Osteoblast (primary cell): Measurements from ENCODE around the gene IFT27. TPM values are rescaled to one million over a fixed set of nuclear protein-coding genes. Genes with fewer than 3 reads are reported as not detected.

Source experiments
- DNase-seq: peaks from one replicate; pipeline ENCODE4 v3.0.0; 2011; ENCODE audit warnings: low spot score, mixed read lengths; ENCODE audit not compliant: insufficient read length; ENCODE audit errors: missing footprints
- H2AFZ ChIP-seq: 2 replicates; pipeline ENCODE4 v1.6.0; 2011; ENCODE audit warnings: mild to moderate bottlenecking, low read length
- H3K27ac ChIP-seq: 2 replicates; pipeline ENCODE4 v1.5.1; 2011; ENCODE audit warnings: mild to moderate bottlenecking, low read depth, low read length, moderate library complexity
- H3K27me3 ChIP-seq: 2 replicates; pipeline ENCODE4 v1.6.0; 2012; ENCODE audit warnings: mild to moderate bottlenecking, control low read depth, inconsistent platforms, low read length, moderate library complexity; ENCODE audit not compliant: insufficient read depth
- H3K36me3 ChIP-seq: 2 replicates; pipeline ENCODE4 v1.5.1; 2011; ENCODE audit warnings: mild to moderate bottlenecking, low read length, control low read depth, moderate library complexity; ENCODE audit not compliant: insufficient read depth
- H3K4me1 ChIP-seq: 2 replicates; pipeline ENCODE4 v1.5.1; 2011; ENCODE audit warnings: mild to moderate bottlenecking, low read length, control low read depth, moderate library complexity; ENCODE audit not compliant: insufficient read depth
- H3K4me2 ChIP-seq: 2 replicates; pipeline ENCODE4 v1.6.0; 2011; ENCODE audit warnings: mild to moderate bottlenecking, low read length; ENCODE audit not compliant: insufficient read depth
- H3K4me3 ChIP-seq: fragments of 200-600 bp; sonication (generic); 3 replicates; pipeline ENCODE4 v1.5.1; 2012; ENCODE audit warnings: mild to moderate bottlenecking, low read length, inconsistent platforms; ENCODE audit not compliant: insufficient read depth
- H3K79me2 ChIP-seq: 2 replicates; pipeline ENCODE4 v1.6.0; 2012; ENCODE audit warnings: mild to moderate bottlenecking, low read length, control low read depth, inconsistent platforms; ENCODE audit not compliant: insufficient read depth
- H3K9me3 ChIP-seq: 2 replicates; pipeline ENCODE4 v1.5.1; 2011; ENCODE audit warnings: low read depth, low read length, control low read depth
- H4K20me1 ChIP-seq: 2 replicates; pipeline ENCODE4 v1.6.0; 2012; ENCODE audit warnings: mild to moderate bottlenecking, low read length, control low read depth; ENCODE audit not compliant: insufficient read depth
- CTCF ChIP-seq: IDR thresholded peaks from 2 replicates; pipeline ENCODE4 v1.5.1; 2011; ENCODE audit warnings: mild to moderate bottlenecking, low read depth, low read length, moderate library complexity; ENCODE audit errors: extremely low read depth
- total RNA-seq: library from RNA; depleted of rRNA; stranded (reverse); fragments of >200 nt; gene quantifications from 2 replicates; pipeline ENCODE4 v1.2.3, GENCODE V29; 2012

IFT27 gene
- total RNA-seq, 1 donor: 22.1 TPM

GRCh38 chr22:36753916-36754315 lies 22.0 kb downstream of the IFT27 start:
- Histone ChIP-seq H4K20me1 (peaks cover 3% of the 10 kb centered on the region), H3K4me3 (no peak overlapping the region), H3K27ac (no peak overlapping the region), H3K27me3 (peaks cover 22% of the 10 kb centered on the region), H3K36me3 (no peaks in the 10 kb centered on the region), H3K4me2 (no peak overlapping the region), H3K4me1 (no peaks in the 10 kb centered on the region), H3K9me3 (no peaks in the 10 kb centered on the region), H3K79me2 (no peaks in the 10 kb centered on the region), H2AFZ (no peak overlapping the region)
- no peak for DNase-seq
- TF ChIP-seq CTCF: no peak

GRCh38 chr22:36753120-36753802 lies 22.7 kb downstream of the IFT27 start:
- H3K4me1 ChIP-seq: no peaks in the 10 kb centered on the region
- no peak overlapping the region for H3K27ac ChIP-seq
- peaks cover 22% of the 10 kb centered on the region for H3K27me3 ChIP-seq
- TF ChIP-seq CTCF: no peak
- DNase-seq: no peak
- no peaks in the 10 kb centered on the region for H3K79me2 ChIP-seq
- no peak overlapping the region for H2AFZ ChIP-seq
- no peak overlapping the region for H3K4me3 ChIP-seq
- H3K9me3 ChIP-seq: no peaks in the 10 kb centered on the region
- no peak overlapping the region for H3K4me2 ChIP-seq
- no peaks in the 10 kb centered on the region for H3K36me3 ChIP-seq
- H4K20me1 ChIP-seq: peaks cover 3% of the 10 kb centered on the region

GRCh38 chr22:36746375-36746970 lies 29.4 kb downstream of the IFT27 start:
- no peaks in the 10 kb centered on the region for H4K20me1 ChIP-seq
- no peak overlapping the region for H3K4me2 ChIP-seq
- TF ChIP-seq CTCF: no peak
- no peaks in the 10 kb centered on the region for H3K4me1 ChIP-seq
- H3K27ac ChIP-seq: no peak overlapping the region
- no peaks in the 10 kb centered on the region for H3K79me2 ChIP-seq
- no peak overlapping the region for H2AFZ ChIP-seq
- no peaks in the 10 kb centered on the region for H3K9me3 ChIP-seq
- H3K36me3 ChIP-seq: no peaks in the 10 kb centered on the region
- no peak overlapping the region for H3K4me3 ChIP-seq
- H3K27me3 ChIP-seq: peaks cover 9% of the 10 kb centered on the region
- DNase-seq: peak; percentile 21

- no peaks in the 10 kb centered on the region for H3K9me3 ChIP-seq
- no peaks in the 10 kb centered on the region for H4K20me1 ChIP-seq
- no peak for TF ChIP-seq CTCF
- no peak overlapping the region for H3K27ac ChIP-seq
- H3K79me2 ChIP-seq: no peaks in the 10 kb centered on the region
- H3K4me3 ChIP-seq: no peak overlapping the region
- H3K4me1 ChIP-seq: no peaks in the 10 kb centered on the region
- no peak overlapping the region for H3K4me2 ChIP-seq
- no peak overlapping the region for H2AFZ ChIP-seq
- H3K27me3 ChIP-seq: peaks cover 9% of the 10 kb centered on the region
- H3K36me3 ChIP-seq: no peaks in the 10 kb centered on the region
- DNase-seq: peak; percentile 62
These were observed 30.5 kb downstream of the IFT27 start for GRCh38 chr22:36745301-36745995.
